GM12878 (cell line): Measurements from ENCODE around the gene PSMF1. TPM values are rescaled to one million over a fixed set of nuclear protein-coding genes. Genes with fewer than 3 reads are reported as not detected.

Experiments
- ATAC-seq: fragments of 200-7000 bp; cut with Tn5 transposase; 3 replicates; pipeline ENCODE4 v1.9.1; 2020; ENCODE audit warnings: mild to moderate bottlenecking, moderate library complexity
- BruUV-seq: library from RNA; stranded (reverse); fragments of 400-500 nt; replicated peaks from 2 replicates; lab custom pipeline; 2021; lab: Mats Ljungman, UMichigan
- CTCF ChIA-PET: fragments of 300-600 bp; sonication (Branson Sonifier 250); formaldehyde crosslinking; extraction: SDS; loops from one replicate; lab custom pipeline; 2021; ENCODE audit warnings: inconsistent platforms; lab: Yijun Ruan, JAX
- POLR2A ChIA-PET: fragments of 350-600 bp; formaldehyde crosslinking; extraction: SDS; loops from one replicate; lab custom pipeline; 2021; ENCODE audit warnings: inconsistent platforms; lab: Charles Lee
- RAD21 ChIA-PET: fragments of 300-600 bp; sonication (Branson Sonifier 250); formaldehyde crosslinking; loops from one replicate; lab custom pipeline; 2023; ENCODE audit warnings: antibody characterized with exemption; ENCODE audit not compliant: unreplicated experiment; lab: Charles Lee
- SMC1A ChIA-PET: fragments of 300-600 bp; sonication (Branson Sonifier 250); formaldehyde crosslinking; loops from one replicate; lab custom pipeline; 2023; ENCODE audit not compliant: unreplicated experiment, uncharacterized antibody; lab: Charles Lee
- DNase-seq: peaks from one replicate; pipeline ENCODE4 v3.0.0-alpha.2; 2011; ENCODE audit warnings: low read depth, low spot score
- FAIRE-seq: peaks from 3 replicates; lab custom pipeline; 2011; peaks lifted over from hg19 to GRCh38; lab: Jason Lieb, UNC
- H2AFZ ChIP-seq: 2 replicates; pipeline ENCODE4 v1.6.0; 2011; ENCODE audit warnings: low read depth, low read length, control low read depth; ENCODE audit not compliant: control insufficient read depth
- H3K27ac ChIP-seq: 2 replicates; pipeline ENCODE4 v1.5.1; 2011; ENCODE audit warnings: control low read depth; ENCODE audit not compliant: control insufficient read depth, insufficient read depth
- H3K27me3 ChIP-seq, 2 experiments: replicated peaks in 1 of 2; 2 replicates each; pipeline versions ENCODE4 v1.6.0 to v1.6.1; 2011; ENCODE audit warnings: low read length in 1 of 2; ENCODE audit not compliant: control insufficient read depth in 2 of 2, insufficient read depth in 2 of 2
- H3K36me3 ChIP-seq, 2 experiments: 2 replicates each; pipeline ENCODE4 v1.5.1; 2011; ENCODE audit warnings: low read length in 1 of 2; ENCODE audit not compliant: control insufficient read depth in 2 of 2, insufficient read depth in 2 of 2
- H3K4me1 ChIP-seq: 2 replicates; pipeline ENCODE4 v1.6.1; 2011; ENCODE audit warnings: mild to moderate bottlenecking, low read length, moderate library complexity, mixed read lengths; ENCODE audit not compliant: control insufficient read depth, insufficient read depth
- H3K4me2 ChIP-seq: 2 replicates; pipeline ENCODE4 v1.6.0; 2011; ENCODE audit warnings: control low read depth; ENCODE audit not compliant: control insufficient read depth, insufficient read depth
- H3K4me3 ChIP-seq: fragments of 200-600 bp; sonication (generic); 2 replicates; pipeline ENCODE4 v1.5.1; 2016
- H3K79me2 ChIP-seq: 2 replicates; pipeline ENCODE4 v1.6.0; 2011; ENCODE audit warnings: low read length; ENCODE audit not compliant: control insufficient read depth, insufficient read depth
- H3K9ac ChIP-seq: 2 replicates; pipeline ENCODE4 v1.8.0; 2011; ENCODE audit warnings: low read length, control low read depth, mixed read lengths; ENCODE audit not compliant: control insufficient read depth, insufficient read depth
- H3K9me3 ChIP-seq: replicated peaks from 3 replicates; pipeline ENCODE4 v1.5.1; 2011; ENCODE audit warnings: mild to moderate bottlenecking, low read length; ENCODE audit not compliant: control insufficient read depth, insufficient read depth
- H4K20me1 ChIP-seq: 2 replicates; pipeline ENCODE4 v1.6.0; 2011; ENCODE audit not compliant: control insufficient read depth, insufficient read depth
- ATF7 ChIP-seq: fragments of 450-650 bp; IDR thresholded peaks from 2 replicates; pipeline ENCODE4 v1.6.1; 2016; ENCODE audit warnings: low read depth, mild to moderate bottlenecking
- CTCF ChIP-seq, 3 experiments: IDR thresholded peaks in 2 of 3; conservative IDR thresholded peaks in 1 of 3; 2 replicates each; pipeline ENCODE4 v1.5.1; 2011; ENCODE audit warnings: low read depth in 3 of 3, low read length in 3 of 3, mild to moderate bottlenecking in 3 of 3, control low read depth in 2 of 3, moderate library complexity in 2 of 3, inconsistent platforms in 1 of 3, mixed read lengths in 1 of 3; ENCODE audit not compliant: control insufficient read depth in 2 of 3, insufficient read depth in 1 of 3; ENCODE audit errors: extremely low read depth in 1 of 3
- ETV6 ChIP-seq, 2 experiments: fragments of 450-650 bp in 1 of 2; IDR thresholded peaks in 1 of 2; conservative IDR thresholded peaks in 1 of 2; 2 replicates each; pipeline ENCODE4 v1.6.1; 2014; ENCODE audit warnings: antibody characterized with exemption in 1 of 2, borderline replicate concordance in 1 of 2, low read depth in 1 of 2, mild to moderate bottlenecking in 1 of 2, moderate library complexity in 1 of 2
- TCF12 ChIP-seq: IDR thresholded peaks from 2 replicates; pipeline ENCODE4 v1.6.1; 2011; ENCODE audit warnings: low read depth, mild to moderate bottlenecking, low read length
- ZBTB4 ChIP-seq: fragments of 450-650 bp; formaldehyde crosslinking; IDR thresholded peaks from 2 replicates; pipeline ENCODE4 v1.4.0; 2022; ENCODE audit warnings: mild to moderate bottlenecking, moderate library complexity
- WGBS: methylation state at CpG from one replicate; pipeline ENCODE4 v1.1.6; 2016; ENCODE audit warnings: low lambda C conversion rate; ENCODE audit not compliant: insufficient replicate concordance, insufficient coverage; ENCODE audit errors: missing lambda C conversion rate; 5-methylcytosine and 5-hydroxymethylcytosine counted together
- in situ Hi-C: fragments of 300-500 bp; cut with MboI; formaldehyde crosslinking; loops from 9 replicates; pipeline ENCODE4 v1.14.3; 2018; ENCODE audit warnings: mixed read lengths
- intact Hi-C: fragments of 100-400 bp; cut with micrococcal nuclease; formaldehyde crosslinking; loops from one replicate; pipeline ENCODE4 v1.14.2; 2022; ENCODE audit not compliant: unreplicated experiment
- polyA plus RNA-seq, 11 experiments: library from polyadenylated mRNA; depleted of rRNA in 4 of 11; unstranded in 6 of 11; stranded (reverse) in 5 of 11; fragments of >200 nt; fragmentation: Nextera tagmentation in 4 of 11; fragmentation: Illumina TruSeq in 1 of 11; extraction: Ambion mirVana in 4 of 11; extraction: Trizol in 1 of 11; gene quantifications; 1 replicate in 1 of 11; 2 replicates in 10 of 11; pipeline versions ENCODE4 v1.2.1 to v1.2.3, GENCODE V29; 2011 to 2016; ENCODE audit warnings: inconsistent platforms in 2 of 11, missing spikeins in 2 of 11, low read depth in 1 of 11
- total RNA-seq, 4 experiments: library from RNA; depleted of rRNA in 3 of 4; stranded (reverse); fragments of >200 nt in 3 of 4; fragmentation: Illumina TruSeq in 1 of 4; extraction: Trizol in 1 of 4; gene quantifications; 2 replicates each; pipeline versions ENCODE4 v1.2.1 to v1.2.3, GENCODE V29; 2013 to 2021
- TF ChIP-seq, protein P1 (sequence below): IDR thresholded peaks from 2 replicates; pipeline ENCODE4 v1.6.1; 2012; ENCODE audit warnings: low read depth, low read length, improper control_type of control experiment
- TF ChIP-seq, protein P2 (sequence below): fragments of 450-650 bp; IDR thresholded peaks from 2 replicates; pipeline ENCODE4 v1.6.1; 2018; ENCODE audit warnings: mild to moderate bottlenecking, low read depth, moderate library complexity; ENCODE audit not compliant: partially characterized antibody
- TF ChIP-seq, protein P3 (sequence below): fragments of 450-650 bp; IDR thresholded peaks from 2 replicates; pipeline ENCODE4 v1.6.1; 2016; ENCODE audit warnings: mild to moderate bottlenecking, moderate library complexity, borderline replicate concordance

Gene PSMF1
- total and polyA plus RNA-seq, 10 of the 15 experiments (the other 5 are each of a cell fraction or from before 2014, with no cell fraction given) = 14.2 to 173 (median 40.6) TPM

GRCh38 chr20:1107176-1107575 lies 11.2 kb upstream of the PSMF1 start:
- ATAC-seq = no peak
- no peaks in the 10 kb centered on the region for H3K9me3 ChIP-seq
- H3K9ac ChIP-seq = no peak overlapping the region
- WGBS = 35% methylated on average over 3 of the region's 3 CpGs
- no peak overlapping the region for H3K4me2 ChIP-seq
- no peaks in the 10 kb centered on the region for H4K20me1 ChIP-seq
- intact Hi-C loops = loop anchor here (5.0 kb wide), 1 partner anchor 290 kb away; no protein-coding TSS in a partner anchor
- no peak overlapping the region for H2AFZ ChIP-seq
- ChIA-PET RAD21 (interaction anchor here (0.7 to 2.0 kb wide), 2 partner anchors 21 to 147 kb away, joined by 3 to 6 read pairs; no protein-coding TSS in a partner anchor), POLR2A (no interaction called here), SMC1A (interaction anchor here (1.1 to 2.0 kb wide), 5 partner anchors 12 to 289 kb away, joined by 3 to 7 read pairs (median 4); no protein-coding TSS in a partner anchor), CTCF (interaction anchor here (0.7 to 5.1 kb wide), 14 partner anchors 8 to 291 kb away, joined by 3 to 33 read pairs (median 4); no protein-coding TSS in a partner anchor)
- no peaks in the 10 kb centered on the region; a peak in 2 of 4 replicates for H3K27me3 ChIP-seq
- no TSS peak for BruUV-seq
- H3K36me3 ChIP-seq = no peaks in the 10 kb centered on the region; a peak in 1 of 4 replicates
- H3K79me2 ChIP-seq = no peaks in the 10 kb centered on the region
- no peak overlapping the region for H3K4me3 ChIP-seq
- H3K4me1 ChIP-seq = no peaks in the 10 kb centered on the region
- in situ Hi-C loops = no loop called here
- no peak overlapping the region for H3K27ac ChIP-seq
- DNase-seq = no peak
- no peak for FAIRE-seq
- TF ChIP-seq CTCF (IDR thresholded peaks at IDR 0.05 in 2 of 3, conservative IDR thresholded peaks at IDR 0.05 in 1 of 3; ENCODE audit: control insufficient read depth in 2 of 3, extremely low read depth in 1 of 3, insufficient read depth in 1 of 3, low read depth in 3 of 3, low read length in 3 of 3) = no peak
- TF ChIP-seq TCF12 = no peak
- TF ChIP-seq, protein P1, sequence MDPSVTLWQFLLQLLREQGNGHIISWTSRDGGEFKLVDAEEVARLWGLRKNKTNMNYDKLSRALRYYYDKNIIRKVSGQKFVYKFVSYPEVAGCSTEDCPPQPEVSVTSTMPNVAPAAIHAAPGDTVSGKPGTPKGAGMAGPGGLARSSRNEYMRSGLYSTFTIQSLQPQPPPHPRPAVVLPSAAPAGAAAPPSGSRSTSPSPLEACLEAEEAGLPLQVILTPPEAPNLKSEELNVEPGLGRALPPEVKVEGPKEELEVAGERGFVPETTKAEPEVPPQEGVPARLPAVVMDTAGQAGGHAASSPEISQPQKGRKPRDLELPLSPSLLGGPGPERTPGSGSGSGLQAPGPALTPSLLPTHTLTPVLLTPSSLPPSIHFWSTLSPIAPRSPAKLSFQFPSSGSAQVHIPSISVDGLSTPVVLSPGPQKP = no peak
- TF ChIP-seq, protein P2, sequence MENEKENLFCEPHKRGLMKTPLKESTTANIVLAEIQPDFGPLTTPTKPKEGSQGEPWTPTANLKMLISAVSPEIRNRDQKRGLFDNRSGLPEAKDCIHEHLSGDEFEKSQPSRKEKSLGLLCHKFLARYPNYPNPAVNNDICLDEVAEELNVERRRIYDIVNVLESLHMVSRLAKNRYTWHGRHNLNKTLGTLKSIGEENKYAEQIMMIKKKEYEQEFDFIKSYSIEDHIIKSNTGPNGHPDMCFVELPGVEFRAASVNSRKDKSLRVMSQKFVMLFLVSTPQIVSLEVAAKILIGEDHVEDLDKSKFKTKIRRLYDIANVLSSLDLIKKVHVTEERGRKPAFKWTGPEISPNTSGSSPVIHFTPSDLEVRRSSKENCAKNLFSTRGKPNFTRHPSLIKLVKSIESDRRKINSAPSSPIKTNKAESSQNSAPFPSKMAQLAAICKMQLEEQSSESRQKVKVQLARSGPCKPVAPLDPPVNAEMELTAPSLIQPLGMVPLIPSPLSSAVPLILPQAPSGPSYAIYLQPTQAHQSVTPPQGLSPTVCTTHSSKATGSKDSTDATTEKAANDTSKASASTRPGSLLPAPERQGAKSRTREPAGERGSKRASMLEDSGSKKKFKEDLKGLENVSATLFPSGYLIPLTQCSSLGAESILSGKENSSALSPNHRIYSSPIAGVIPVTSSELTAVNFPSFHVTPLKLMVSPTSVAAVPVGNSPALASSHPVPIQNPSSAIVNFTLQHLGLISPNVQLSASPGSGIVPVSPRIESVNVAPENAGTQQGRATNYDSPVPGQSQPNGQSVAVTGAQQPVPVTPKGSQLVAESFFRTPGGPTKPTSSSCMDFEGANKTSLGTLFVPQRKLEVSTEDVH = no peak
- TF ChIP-seq ZBTB4 (CRISPR knock-in tag) = no peak
- TF ChIP-seq, protein P3, sequence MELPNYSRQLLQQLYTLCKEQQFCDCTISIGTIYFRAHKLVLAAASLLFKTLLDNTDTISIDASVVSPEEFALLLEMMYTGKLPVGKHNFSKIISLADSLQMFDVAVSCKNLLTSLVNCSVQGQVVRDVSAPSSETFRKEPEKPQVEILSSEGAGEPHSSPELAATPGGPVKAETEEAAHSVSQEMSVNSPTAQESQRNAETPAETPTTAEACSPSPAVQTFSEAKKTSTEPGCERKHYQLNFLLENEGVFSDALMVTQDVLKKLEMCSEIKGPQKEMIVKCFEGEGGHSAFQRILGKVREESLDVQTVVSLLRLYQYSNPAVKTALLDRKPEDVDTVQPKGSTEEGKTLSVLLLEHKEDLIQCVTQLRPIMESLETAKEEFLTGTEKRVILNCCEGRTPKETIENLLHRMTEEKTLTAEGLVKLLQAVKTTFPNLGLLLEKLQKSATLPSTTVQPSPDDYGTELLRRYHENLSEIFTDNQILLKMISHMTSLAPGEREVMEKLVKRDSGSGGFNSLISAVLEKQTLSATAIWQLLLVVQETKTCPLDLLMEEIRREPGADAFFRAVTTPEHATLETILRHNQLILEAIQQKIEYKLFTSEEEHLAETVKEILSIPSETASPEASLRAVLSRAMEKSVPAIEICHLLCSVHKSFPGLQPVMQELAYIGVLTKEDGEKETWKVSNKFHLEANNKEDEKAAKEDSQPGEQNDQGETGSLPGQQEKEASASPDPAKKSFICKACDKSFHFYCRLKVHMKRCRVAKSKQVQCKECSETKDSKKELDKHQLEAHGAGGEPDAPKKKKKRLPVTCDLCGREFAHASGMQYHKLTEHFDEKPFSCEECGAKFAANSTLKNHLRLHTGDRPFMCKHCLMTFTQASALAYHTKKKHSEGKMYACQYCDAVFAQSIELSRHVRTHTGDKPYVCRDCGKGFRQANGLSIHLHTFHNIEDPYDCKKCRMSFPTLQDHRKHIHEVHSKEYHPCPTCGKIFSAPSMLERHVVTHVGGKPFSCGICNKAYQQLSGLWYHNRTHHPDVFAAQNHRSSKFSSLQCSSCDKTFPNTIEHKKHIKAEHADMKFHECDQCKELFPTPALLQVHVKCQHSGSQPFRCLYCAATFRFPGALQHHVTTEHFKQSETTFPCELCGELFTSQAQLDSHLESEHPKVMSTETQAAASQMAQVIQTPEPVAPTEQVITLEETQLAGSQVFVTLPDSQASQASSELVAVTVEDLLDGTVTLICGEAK = no peak
- no peak for TF ChIP-seq ATF7
- no peak for TF ChIP-seq ETV6 (conservative IDR thresholded peaks at IDR 0.05 in 1 of 2, IDR thresholded peaks at IDR 0.05 in 1 of 2; ENCODE audit: borderline replicate concordance in 1 of 2, low read depth in 1 of 2)
